GM04504 (cell line): Measurements from ENCODE around the gene NLRC3.

ENCODE experiments used
- DNase-seq: peaks from one replicate; pipeline ENCODE4 v3.0.0-alpha.2; 2012; ENCODE audit warnings: low read depth

NLRC3 gene

GRCh38 chr16:3580251-3580651 lies 3.0 kb upstream of the NLRC3 start:
- no peak for DNase-seq

DNA sequence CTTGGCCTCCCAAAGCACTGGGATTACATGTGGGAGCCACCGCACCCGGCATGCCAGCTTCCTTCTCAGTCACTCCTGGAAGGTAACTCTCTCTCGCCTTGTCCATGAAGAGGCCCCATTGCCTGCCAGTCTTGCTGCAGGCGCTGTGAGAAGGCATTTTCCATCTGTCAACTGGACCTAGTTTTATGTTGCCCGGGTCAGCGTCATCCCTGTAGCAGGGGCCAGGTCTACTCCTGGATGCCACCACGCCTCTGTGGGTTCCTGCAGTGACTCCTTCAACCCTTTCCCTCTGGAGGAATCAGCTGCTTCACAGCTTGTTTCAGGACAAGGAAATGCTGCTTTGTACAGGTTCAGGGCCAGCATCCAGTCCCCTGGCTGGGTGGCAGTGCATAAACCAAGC lies 2.6 kb upstream of the NLRC3 start:
- DNase-seq: no peak

DNA sequence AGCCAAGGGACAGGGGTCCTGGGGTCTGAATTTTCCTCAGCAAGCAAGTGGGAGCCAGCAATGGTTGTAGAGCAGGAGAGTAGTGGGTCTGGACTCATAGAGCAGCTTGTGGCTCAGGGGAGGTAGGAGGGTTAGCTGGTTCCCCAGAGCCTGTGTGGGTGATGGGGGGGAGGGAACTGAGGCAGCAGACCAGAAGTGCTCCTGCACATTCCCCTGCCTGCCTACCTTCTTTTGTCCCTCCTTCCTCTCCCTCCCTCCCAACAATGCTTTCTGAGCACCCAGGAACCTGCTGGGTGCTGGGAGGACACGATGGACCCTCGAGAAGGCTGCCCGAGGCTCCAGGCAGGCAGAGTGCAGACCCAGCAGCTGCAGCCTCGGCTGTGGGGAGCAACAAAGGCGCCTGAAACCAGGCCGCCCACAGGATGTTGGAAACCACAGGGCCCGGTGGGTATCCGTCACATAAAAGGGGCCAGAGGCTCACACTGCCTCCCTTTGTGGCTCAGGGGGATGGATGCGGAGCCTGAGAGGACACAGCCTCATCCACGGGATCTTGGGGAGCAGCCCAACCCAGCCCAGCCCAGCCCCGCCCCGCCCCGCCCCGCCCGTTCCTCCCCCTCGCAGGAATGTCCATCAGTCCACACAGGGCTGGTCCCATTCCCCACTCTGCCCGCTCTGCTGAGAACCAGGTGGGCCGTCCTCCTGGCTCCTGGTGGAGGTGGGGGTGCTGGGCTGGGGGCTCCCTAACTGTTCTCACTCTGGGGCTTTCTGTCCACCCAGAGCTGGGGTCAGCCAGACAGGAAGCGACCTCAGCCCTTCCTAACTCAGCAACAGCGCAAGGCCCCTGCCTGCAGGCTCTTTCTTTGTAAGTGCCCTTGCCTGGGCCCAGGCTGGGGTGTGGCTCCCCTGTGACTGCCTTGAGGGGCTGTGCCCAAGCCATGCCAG lies 1.7 kb upstream of the NLRC3 start:
- no peak for DNase-seq

GRCh38 chr16:3578121-3578520 lies 918 bp upstream of the NLRC3 start:
- no peak for DNase-seq

- no peak for DNase-seq
These were observed 992 bp downstream of the NLRC3 start for GRCh38 chr16:3576211-3576610.

- no peak for DNase-seq
These were observed 1.7 kb downstream of the NLRC3 start for GRCh38 chr16:3575491-3575890.

DNA sequence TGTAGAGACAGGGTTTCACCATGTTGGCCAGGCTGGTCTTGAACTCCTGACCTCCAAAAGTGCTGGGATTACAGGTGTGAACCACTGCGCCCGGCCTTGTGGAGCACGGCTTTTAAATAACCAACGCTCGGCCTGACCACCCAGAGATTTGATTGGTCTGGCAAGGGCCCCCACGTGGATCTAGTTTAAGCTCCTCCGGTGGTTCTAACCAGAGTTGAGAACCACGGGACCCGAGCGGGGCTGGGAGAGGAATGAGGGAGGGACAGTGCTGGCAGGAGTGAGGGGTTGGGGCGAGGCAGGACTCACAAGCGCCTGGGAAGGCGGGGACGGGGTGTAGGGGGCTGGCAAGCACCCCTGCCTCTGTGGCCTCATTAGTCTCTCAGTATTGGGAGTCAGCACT lies 3.0 kb downstream of the NLRC3 start:
- DNase-seq: no peak

DNA sequence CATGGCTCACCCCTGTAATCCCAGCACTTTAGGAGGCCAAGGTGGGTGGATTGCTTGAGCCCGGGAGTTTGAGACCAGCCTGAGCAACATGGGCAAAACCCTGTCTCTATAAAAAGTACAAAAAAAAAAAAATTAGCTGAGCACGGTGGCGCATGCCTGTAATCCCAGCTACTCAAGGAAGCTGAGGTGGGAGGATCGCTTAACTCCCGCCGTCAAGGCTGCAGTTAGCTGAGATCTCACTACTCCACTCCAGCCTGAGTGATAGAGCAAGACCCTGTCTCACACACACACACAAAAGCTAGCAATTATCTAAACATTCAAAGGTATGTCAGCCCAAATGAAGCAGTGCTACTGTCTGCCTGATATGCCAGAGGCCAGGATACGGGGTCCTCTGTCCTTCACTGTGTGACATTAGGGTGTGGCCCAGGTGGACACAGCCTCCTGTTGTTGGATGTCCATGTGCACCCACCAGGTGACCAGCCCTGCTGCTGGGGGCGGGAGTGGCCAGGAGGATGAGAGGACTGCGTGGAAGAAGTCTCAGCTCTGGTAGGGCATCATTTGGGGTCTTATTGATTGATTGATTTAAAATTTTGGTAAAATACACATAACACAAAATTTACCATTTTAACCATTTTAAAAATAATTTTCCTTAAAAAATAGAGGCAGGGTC lies 3.9 kb downstream of the NLRC3 start:
- no peak for DNase-seq

DNA sequence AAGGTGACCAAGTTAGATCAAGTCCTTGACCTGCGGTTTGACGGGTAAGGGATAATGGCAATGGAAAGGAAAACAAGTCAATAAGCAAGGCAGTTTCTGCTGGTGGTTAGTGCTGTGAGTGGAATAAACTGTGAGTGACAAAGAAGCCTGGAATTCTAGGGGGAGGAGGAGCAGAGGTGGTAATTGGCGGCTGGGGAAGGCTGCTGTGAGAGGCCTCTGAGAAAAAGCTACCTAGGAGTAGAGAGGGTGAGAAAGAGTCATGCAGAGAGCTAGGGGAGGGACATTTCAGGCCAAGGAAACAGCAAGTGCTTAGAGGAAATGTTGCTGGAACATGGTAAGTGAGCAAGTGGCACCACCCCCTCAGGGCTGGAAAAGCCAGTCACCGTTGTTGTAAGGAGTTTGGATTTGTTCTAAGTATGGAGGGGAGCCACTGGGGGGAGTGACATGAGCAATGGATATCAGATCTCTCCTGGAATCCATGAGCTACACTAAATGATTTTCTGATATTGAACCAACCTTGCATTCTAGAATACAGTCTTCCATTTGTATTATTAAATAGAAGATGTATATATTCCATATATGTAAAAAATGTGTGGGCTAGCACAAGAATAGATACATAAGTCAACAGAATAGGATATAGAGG lies 6.7 kb downstream of the NLRC3 start:
- DNase-seq: no peak

DNA sequence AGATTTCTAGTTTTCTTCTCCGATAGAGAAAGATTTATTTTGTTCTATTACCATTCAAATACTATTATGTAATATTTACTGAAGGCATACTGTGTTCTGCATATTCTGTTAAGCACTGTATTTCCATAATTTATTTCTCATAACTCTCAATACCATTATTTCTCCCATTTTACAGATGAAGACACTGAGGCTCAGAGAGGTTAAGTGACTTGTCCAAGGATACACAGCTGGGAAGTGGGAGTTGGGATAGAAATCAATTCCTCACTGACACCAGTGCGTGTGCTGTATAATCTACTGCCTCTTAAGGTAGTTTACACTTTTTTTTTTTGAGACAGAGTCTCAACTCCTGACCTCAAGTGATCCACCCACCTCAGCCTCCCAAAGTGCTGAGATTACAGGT lies 7.4 kb downstream of the NLRC3 start:
- DNase-seq: no peak

DNA sequence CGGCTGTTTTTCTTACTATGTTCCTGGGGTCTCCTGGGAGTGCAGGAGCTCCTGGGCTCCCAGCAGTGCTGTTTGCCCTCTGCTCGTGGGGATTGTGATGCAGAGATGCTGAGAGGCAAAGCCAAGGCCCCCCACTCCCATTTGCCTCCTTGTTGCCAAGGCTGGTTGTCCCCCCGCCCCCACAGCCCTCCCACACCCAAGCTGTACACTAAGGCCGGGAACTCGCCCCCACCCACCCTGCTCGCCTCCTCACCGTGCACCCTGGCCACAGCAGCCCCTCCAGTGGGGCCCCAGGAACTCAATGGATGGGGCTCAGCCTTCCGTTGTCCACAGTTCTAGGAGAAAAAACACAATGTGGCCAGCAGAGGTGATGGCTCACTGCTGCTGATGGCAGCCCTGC lies 10.2 kb downstream of the NLRC3 start:
- DNase-seq: no peak

- DNase-seq: no peak
These were observed 12.4 kb downstream of the NLRC3 start for GRCh38 chr16:3564889-3565141.

GRCh38 chr16:3564130-3564888 lies 12.9 kb downstream of the NLRC3 start:
- no peak for DNase-seq

DNA sequence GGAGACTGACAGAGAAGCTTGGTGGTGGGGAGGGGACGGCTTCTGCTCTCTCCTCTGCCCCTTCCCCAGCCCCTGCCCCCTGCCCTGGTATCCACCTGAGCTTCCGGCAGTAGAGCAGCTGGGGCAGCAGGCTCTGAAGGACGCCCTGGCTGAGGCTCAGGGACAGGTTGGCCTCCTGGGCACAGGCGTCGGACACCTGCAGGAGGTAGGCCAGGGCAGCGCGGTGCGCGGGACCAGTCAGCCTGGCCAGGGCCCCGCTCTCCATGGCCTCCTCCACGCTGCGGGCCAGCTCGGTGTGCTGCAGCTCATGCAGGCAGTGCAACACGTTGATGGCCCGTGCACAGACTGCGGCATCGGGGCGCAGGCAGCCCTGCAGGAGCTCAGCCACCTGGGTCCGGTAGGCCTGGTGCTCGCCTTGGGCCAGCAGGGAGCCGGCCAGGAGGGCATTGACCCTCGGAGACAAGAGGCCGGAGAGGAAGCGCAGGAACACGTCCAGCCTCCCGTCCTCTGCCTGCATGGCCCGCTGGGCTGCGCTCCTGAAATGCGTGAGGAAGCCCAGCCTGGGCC lies 14.2 kb downstream of the NLRC3 start:
- DNase-seq: no peak

- no peak for DNase-seq
These were observed 15.6 kb downstream of the NLRC3 start for GRCh38 chr16:3561626-3562025.

DNA sequence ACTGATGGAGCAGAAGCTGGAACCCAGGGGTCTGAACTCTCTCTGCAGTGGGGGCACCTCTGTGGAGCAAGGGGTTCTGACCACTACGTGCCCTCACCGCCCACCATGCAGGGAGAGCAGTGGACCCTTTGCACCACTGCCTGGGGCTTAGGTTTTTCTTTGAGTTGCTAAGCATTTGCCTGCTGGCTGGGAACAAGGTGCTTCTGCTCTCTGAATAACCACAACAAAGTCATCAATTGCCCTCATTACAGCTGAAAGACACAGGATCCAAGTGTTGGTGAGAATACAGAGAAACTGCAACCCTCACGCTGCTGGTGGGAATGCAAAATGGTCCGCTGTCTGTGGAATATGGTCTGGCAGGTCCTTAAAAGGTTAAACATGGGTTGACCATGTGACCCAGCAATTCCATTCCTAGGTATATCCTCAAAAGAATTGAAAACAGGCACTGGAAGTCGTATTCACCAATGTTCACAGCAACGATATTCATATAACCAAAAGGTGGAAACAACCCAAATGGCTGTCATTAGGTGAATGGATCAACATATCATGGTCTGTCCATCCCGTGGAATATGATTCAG lies 22.8 kb downstream of the NLRC3 start:
- no peak for DNase-seq

GRCh38 chr16:3553138-3553923 lies 23.9 kb downstream of the NLRC3 start:
- DNase-seq: no peak

DNA sequence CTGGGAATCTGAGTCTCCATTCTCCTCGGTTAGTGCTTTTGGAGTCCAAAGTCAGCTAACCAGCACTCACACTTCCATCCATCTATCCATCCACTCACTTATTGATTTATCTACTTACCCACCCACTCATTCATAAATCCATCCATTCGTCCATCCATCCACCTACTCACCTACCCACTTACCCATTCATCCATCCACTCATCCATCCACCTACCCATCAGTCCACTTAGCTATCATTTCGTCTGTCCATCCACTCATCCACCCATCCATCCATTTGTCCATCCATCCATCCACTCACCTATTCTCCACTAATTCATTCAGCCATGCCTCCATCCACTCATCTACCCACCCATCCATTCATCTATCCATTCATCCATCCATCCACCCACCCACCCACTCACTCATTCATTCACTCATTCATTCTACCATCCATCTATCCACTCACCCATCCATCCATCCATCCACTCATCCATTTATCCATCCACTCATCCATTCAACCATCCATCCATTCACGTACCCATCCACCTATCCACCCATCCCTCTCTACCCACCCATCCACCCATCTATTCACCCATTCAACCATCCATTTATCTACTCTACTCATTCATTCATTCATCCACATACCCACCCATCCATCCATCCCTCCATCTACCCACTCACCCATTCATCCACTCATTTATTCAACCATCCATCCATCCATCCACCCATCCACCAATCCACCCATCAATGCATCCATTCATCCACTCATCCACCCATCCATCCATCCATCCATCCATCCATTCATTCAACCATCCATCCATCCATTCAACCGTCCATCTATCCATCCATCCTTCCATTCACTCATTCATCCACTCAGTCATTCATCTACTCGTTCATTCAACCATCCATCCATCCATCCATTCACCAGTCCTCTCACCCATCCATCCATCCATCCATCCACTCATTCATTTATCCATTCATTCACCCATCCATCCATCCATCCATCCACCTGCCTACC lies 26.1 kb downstream of the NLRC3 start:
- DNase-seq: no peak

GRCh38 chr16:3549906-3550305 lies 27.3 kb downstream of the NLRC3 start:
- DNase-seq: no peak

GRCh38 chr16:3548859-3549258 lies 28.3 kb downstream of the NLRC3 start:
- DNase-seq: no peak
